ENCODE measurements around the gene POTEM. TPM values are rescaled to one million over a fixed set of nuclear protein-coding genes. Genes with fewer than 3 reads are reported as not detected.
"Not testable (repeated sequence)": the region's sequence is repeated elsewhere in the genome, so short reads cannot be mapped to it uniquely, and the experiment has no call there.

Gene POTEM
- not detected in 2 replicates for total RNA-seq (2014; rRNA removed; shearing (Covaris generic))

GRCh38 chr14:18967134-18967533 is at the start of gene POTEM:
Gene POTEM (plus strand): TSS chr14:18967434. CDS start chr14:18967486, 52 bp downstream.
- DNase-seq (ENCODE audit: low spot score); in situ Hi-C loops (cut with HindIII; ENCODE audit: low sequenced_read_pairs): not testable (repeated sequence)

- DNase-seq (ENCODE audit: low spot score); in situ Hi-C loops (cut with HindIII; ENCODE audit: low sequenced_read_pairs): not testable (repeated sequence)
Measured at GRCh38 chr14:18918345-18918744, 48.9 kb upstream of the POTEM start.

GRCh38 chr14:18920052-18920451 is 47.2 kb upstream of the POTEM start:
- DNase-seq (ENCODE audit: low spot score); in situ Hi-C loops (cut with HindIII; ENCODE audit: low sequenced_read_pairs): not testable (repeated sequence)

GRCh38 chr14:18921055-18921701 is 46.1 kb upstream of the POTEM start:
- DNase-seq (ENCODE audit: low spot score); in situ Hi-C loops (cut with HindIII; ENCODE audit: low sequenced_read_pairs): not testable (repeated sequence)

GRCh38 chr14:18936848-18937247 is 30.4 kb upstream of the POTEM start:
- DNase-seq (ENCODE audit: low spot score); in situ Hi-C loops (cut with HindIII; ENCODE audit: low sequenced_read_pairs): not testable (repeated sequence)

GRCh38 chr14:18938733-18939132 is 28.5 kb upstream of the POTEM start:
- in situ Hi-C loops (cut with HindIII; ENCODE audit: low sequenced_read_pairs): not testable (repeated sequence)

GRCh38 chr14:18949939-18950338 is 17.3 kb upstream of the POTEM start:
- DNase-seq (ENCODE audit: low spot score); in situ Hi-C loops (cut with HindIII; ENCODE audit: low sequenced_read_pairs): not testable (repeated sequence)

More at GRCh38 chr14:18938733-18939132, 28.5 kb upstream of the POTEM start:
- not testable (repeated sequence) for DNase-seq (ENCODE audit: low spot score)

GRCh38 chr14:18953085-18953484 is 14.1 kb upstream of the POTEM start:
- DNase-seq (ENCODE audit: low spot score); in situ Hi-C loops (cut with HindIII; ENCODE audit: low sequenced_read_pairs): not testable (repeated sequence)

- in situ Hi-C loops (cut with HindIII; ENCODE audit: low sequenced_read_pairs); DNase-seq (ENCODE audit: low spot score): not testable (repeated sequence)
Measured at GRCh38 chr14:18955816-18956215, 11.4 kb upstream of the POTEM start.

- DNase-seq (ENCODE audit: low spot score); in situ Hi-C loops (cut with HindIII; ENCODE audit: low sequenced_read_pairs): not testable (repeated sequence)
Measured at GRCh38 chr14:18961576-18961975, 5.7 kb upstream of the POTEM start.

- DNase-seq (ENCODE audit: low spot score); in situ Hi-C loops (cut with HindIII; ENCODE audit: low sequenced_read_pairs): not testable (repeated sequence)
Measured at GRCh38 chr14:18962143-18962542, 5.1 kb upstream of the POTEM start.

- DNase-seq (ENCODE audit: low spot score); in situ Hi-C loops (cut with HindIII; ENCODE audit: low sequenced_read_pairs): not testable (repeated sequence)
Measured at GRCh38 chr14:18963276-18963675, 4.0 kb upstream of the POTEM start.

- in situ Hi-C loops (cut with HindIII; ENCODE audit: low sequenced_read_pairs); DNase-seq (ENCODE audit: low spot score): not testable (repeated sequence)
Measured at GRCh38 chr14:18964878-18965277, 2.4 kb upstream of the POTEM start.

- in situ Hi-C loops (cut with HindIII; ENCODE audit: low sequenced_read_pairs); DNase-seq (ENCODE audit: low spot score): not testable (repeated sequence)
Measured at GRCh38 chr14:19002566-19002965, 35.3 kb downstream of the POTEM start.

- DNase-seq (ENCODE audit: low spot score); in situ Hi-C loops (cut with HindIII; ENCODE audit: low sequenced_read_pairs): not testable (repeated sequence)
Measured at GRCh38 chr14:19006490-19006889, 39.3 kb downstream of the POTEM start.

GRCh38 chr14:19007678-19008077 is 40.4 kb downstream of the POTEM start:
- DNase-seq (ENCODE audit: low spot score); in situ Hi-C loops (cut with HindIII; ENCODE audit: low sequenced_read_pairs): not testable (repeated sequence)

GRCh38 chr14:19011029-19011428 is 43.8 kb downstream of the POTEM start:
- DNase-seq (ENCODE audit: low spot score); in situ Hi-C loops (cut with HindIII; ENCODE audit: low sequenced_read_pairs): not testable (repeated sequence)

GRCh38 chr14:19011703-19012102 is 44.5 kb downstream of the POTEM start:
- DNase-seq (ENCODE audit: low spot score); in situ Hi-C loops (cut with HindIII; ENCODE audit: low sequenced_read_pairs): not testable (repeated sequence)

- in situ Hi-C loops (cut with HindIII; ENCODE audit: low sequenced_read_pairs); DNase-seq (ENCODE audit: low spot score): not testable (repeated sequence)
Measured at GRCh38 chr14:19015185-19015584, 48.0 kb downstream of the POTEM start.

- in situ Hi-C loops (cut with HindIII; ENCODE audit: low sequenced_read_pairs); DNase-seq (ENCODE audit: low spot score): not testable (repeated sequence)
Measured at GRCh38 chr14:19025080-19025589, 57.9 kb downstream of the POTEM start.
